NT2/D1 (cell line): Measurements from ENCODE around the gene TPMT.

Source experiments
- YY1 ChIP-seq: IDR thresholded peaks from 2 replicates; pipeline ENCODE4 v1.6.1; 2011; ENCODE audit not compliant: insufficient read length, insufficient read depth
- ZNF274 ChIP-seq: IDR thresholded peaks from 2 replicates; pipeline ENCODE4 v1.6.1; 2011; ENCODE audit warnings: mild to moderate bottlenecking, low read depth, low read length

- TF ChIP-seq YY1 (no peak), ZNF274 (no peak)
Observed at GRCh38 chr6:18192026-18192425, 37.1 kb upstream of the TPMT start.
